ENCODE results near the gene ABTB1. TPM values are rescaled to one million over a fixed set of nuclear protein-coding genes. Genes with fewer than 3 reads are reported as not detected.

The ABTB1 gene
- total and polyA plus RNA-seq, 12 donors: 2.8 to 96.0 (median 32.2) TPM

DNA sequence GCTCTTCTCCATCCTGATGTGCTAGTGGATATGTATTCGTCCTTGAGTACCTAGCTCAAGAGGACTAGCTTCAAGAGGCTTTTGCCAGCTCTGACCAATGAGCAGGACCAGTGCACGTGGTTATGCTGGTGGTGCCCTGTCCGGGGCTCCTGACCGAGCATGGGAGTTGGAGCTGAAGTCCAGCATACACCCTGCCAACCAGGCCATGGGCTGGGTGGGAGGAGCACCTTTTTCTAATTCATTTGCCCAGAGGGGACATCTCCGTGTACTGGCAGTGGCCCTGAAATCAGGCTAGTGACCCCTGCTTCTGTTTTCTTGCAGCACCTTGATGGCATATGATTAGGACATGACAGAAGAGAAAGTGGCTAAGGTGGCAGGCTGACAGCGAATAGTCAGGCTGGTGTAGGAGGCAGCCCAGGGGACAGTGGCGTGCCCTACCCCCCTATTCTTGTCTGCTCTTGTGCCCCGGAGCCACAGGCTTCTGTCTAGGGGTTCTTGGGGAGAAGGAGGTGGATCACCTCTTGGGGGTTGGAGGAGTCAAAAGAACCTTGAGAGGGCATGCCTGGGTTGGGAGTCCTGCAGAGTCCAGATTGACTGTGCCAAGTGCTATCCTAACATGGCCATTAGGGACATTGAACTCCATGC is 27.3 kb upstream of the ABTB1 start:
- no peaks in the 10 kb centered on the region for H3K27me3 ChIP-seq
- no peaks in the 10 kb centered on the region for H3K4me1 ChIP-seq (replicated peaks in 1 of 2)
- no peak overlapping the region for H3K27ac ChIP-seq
- no peak overlapping the region for H3K4me3 ChIP-seq
- WGBS, 4 donors: 94 to 96% (median 95%) methylated on average over 5 to 8 of the region's 8 CpGs
- H3K36me3 ChIP-seq (replicated peaks in 1 of 2): no peaks in the 10 kb centered on the region
- DNase-seq: no peak
- no peaks in the 10 kb centered on the region for H3K9me3 ChIP-seq (replicated peaks in 1 of 3)
- intact Hi-C loops (cut with DNase I): no loop called here
- no peak for TF ChIP-seq POLR2A (IDR thresholded peaks at IDR 0.05)
- TF ChIP-seq, protein P1, sequence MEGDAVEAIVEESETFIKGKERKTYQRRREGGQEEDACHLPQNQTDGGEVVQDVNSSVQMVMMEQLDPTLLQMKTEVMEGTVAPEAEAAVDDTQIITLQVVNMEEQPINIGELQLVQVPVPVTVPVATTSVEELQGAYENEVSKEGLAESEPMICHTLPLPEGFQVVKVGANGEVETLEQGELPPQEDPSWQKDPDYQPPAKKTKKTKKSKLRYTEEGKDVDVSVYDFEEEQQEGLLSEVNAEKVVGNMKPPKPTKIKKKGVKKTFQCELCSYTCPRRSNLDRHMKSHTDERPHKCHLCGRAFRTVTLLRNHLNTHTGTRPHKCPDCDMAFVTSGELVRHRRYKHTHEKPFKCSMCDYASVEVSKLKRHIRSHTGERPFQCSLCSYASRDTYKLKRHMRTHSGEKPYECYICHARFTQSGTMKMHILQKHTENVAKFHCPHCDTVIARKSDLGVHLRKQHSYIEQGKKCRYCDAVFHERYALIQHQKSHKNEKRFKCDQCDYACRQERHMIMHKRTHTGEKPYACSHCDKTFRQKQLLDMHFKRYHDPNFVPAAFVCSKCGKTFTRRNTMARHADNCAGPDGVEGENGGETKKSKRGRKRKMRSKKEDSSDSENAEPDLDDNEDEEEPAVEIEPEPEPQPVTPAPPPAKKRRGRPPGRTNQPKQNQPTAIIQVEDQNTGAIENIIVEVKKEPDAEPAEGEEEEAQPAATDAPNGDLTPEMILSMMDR (IDR thresholded peaks at IDR 0.05): no peak

DNA sequence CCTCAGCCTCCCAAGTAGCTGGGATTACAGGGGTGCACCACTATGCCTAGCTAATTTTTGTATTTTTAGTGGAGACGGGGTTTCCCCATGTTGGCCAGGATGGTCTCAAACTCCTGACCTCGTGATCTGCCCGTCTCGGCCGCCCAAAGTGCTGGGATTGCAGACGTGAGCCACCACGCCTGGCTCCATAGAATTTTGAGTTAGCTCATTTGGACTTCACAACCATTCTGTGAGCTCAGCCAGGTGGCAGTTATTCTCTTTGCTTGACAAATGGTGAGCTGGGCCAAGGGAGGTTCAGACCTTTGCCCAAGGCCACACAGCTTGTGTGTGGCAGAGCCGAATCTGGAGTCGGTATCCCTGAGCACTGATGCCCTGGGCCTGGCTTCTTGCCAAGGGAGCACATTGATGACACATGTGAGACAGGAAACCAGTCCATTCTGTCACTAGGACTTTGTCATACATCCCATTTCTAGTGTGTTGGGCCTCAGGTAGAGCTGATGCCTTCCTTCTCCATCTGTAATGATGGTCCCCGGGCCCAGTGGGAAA is 26.2 kb upstream of the ABTB1 start:
- H3K36me3 ChIP-seq (replicated peaks in 1 of 2): no peaks in the 10 kb centered on the region
- no peaks in the 10 kb centered on the region for H3K9me3 ChIP-seq (replicated peaks in 1 of 3)
- no peaks in the 10 kb centered on the region for H3K4me1 ChIP-seq (replicated peaks in 1 of 2)
- no peak for TF ChIP-seq POLR2A (IDR thresholded peaks at IDR 0.05)
- TF ChIP-seq, protein P1 (IDR thresholded peaks at IDR 0.05): no peak
- 77 to 86% (median 82%) methylated on average over 10 of the region's 10 CpGs for WGBS, 4 donors
- H3K27me3 ChIP-seq: no peaks in the 10 kb centered on the region
- intact Hi-C loops (cut with DNase I): no loop called here
- peak in 6 of 7 donors; percentile 38 to 74 (median 60) for DNase-seq
- no peak overlapping the region for H3K27ac ChIP-seq
- H3K4me3 ChIP-seq: no peak overlapping the region

DNA sequence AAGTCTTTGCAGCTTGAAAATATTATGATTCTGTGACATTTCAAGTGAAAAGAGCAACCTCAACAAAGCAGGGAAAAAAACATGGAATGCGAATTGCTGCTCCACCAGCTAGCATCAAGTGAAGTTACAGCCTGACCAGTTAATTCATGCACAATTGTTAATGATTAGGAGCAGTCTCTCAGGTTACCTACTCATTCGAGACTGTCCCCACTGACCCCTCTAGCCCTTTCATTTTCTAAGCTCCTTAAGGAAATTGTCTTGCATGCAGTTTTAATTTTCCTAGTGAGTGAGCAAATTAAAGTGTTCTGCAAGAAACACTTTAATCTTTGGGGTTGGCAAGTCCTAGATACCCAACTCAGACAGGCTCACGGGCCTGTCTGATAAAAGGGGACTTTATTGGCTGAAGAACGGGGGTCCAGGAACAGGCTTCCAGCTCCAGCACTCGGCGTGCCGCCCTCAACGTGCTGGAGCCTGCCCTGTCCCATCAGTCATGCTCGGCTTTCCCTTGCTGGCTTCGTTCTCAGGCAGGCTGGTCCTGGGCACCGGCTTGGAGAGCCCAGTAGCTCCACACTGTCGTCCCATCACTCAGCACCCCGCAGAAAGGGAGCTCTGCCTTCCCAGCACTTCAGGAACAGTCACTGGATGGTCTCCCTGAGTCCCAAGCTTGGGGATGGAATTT is 25.4 kb upstream of the ABTB1 start:
- no peak for DNase-seq
- 87 to 91% (median 88%) methylated on average over 7 to 13 of the region's 13 CpGs for WGBS, 4 donors
- H3K9me3 ChIP-seq (replicated peaks in 1 of 3): no peaks in the 10 kb centered on the region
- no peak overlapping the region for H3K4me3 ChIP-seq
- intact Hi-C loops (cut with DNase I): no loop called here
- no peaks in the 10 kb centered on the region for H3K27me3 ChIP-seq
- H3K27ac ChIP-seq: no peak overlapping the region
- H3K4me1 ChIP-seq (replicated peaks in 1 of 2): no peaks in the 10 kb centered on the region
- TF ChIP-seq POLR2A (IDR thresholded peaks at IDR 0.05): no peak
- TF ChIP-seq, protein P1 (IDR thresholded peaks at IDR 0.05): no peak
- no peaks in the 10 kb centered on the region for H3K36me3 ChIP-seq (replicated peaks in 1 of 2)

DNA sequence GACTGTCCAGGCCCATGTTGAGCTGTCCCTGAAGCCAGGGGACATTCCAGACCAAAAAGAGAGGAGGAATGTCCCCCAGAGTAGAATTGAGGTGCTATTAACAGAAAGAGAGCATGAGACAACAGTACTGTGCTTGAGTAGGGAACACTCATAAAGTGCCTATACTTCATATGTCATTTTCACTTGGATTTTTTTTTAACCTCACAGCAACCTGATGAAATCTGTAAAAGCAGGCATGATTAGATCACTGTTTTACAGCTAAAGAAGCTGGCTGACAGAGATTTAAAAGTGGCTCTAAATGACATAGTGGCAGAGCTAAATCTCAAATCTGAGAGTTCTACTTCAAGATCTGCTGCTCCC is 24.9 kb upstream of the ABTB1 start:
- no peaks in the 10 kb centered on the region for H3K4me1 ChIP-seq (replicated peaks in 1 of 2)
- DNase-seq: no peak
- H3K27ac ChIP-seq: no peak overlapping the region
- no peak overlapping the region for H3K4me3 ChIP-seq
- TF ChIP-seq, protein P1 (IDR thresholded peaks at IDR 0.05): no peak
- H3K9me3 ChIP-seq (replicated peaks in 1 of 3): no peaks in the 10 kb centered on the region
- intact Hi-C loops (cut with DNase I): no loop called here
- no peaks in the 10 kb centered on the region for H3K27me3 ChIP-seq
- no peaks in the 10 kb centered on the region for H3K36me3 ChIP-seq (replicated peaks in 1 of 2)
